HEK293 (cell line): Measurements from ENCODE around the gene LRFN2.

Source experiments
- CTCF ChIP-seq: fragments of 450-650 bp; formaldehyde crosslinking; IDR thresholded peaks from 2 replicates; pipeline ENCODE4 v1.5.1; 2016; ENCODE audit warnings: missing biosample characterization, missing genetic modification characterization
- MYNN ChIP-seq: fragments of 450-650 bp; formaldehyde crosslinking; IDR thresholded peaks from 2 replicates; pipeline ENCODE4 v1.5.1; 2016; ENCODE audit warnings: missing biosample characterization, missing genetic modification characterization, borderline replicate concordance
- MZF1 ChIP-seq: fragments of 450-650 bp; formaldehyde crosslinking; IDR thresholded peaks from 2 replicates; pipeline ENCODE4 v1.5.1; 2017; ENCODE audit warnings: missing biosample characterization, missing genetic modification characterization, borderline replicate concordance
- SETDB1 ChIP-seq: IDR thresholded peaks from one replicate; pipeline ENCODE4 v1.6.1; 2017; ENCODE audit warnings: mild to moderate bottlenecking, low read length, moderate library complexity, mixed read lengths; ENCODE audit not compliant: insufficient read length
- ZBTB7A ChIP-seq: fragments of 450-650 bp; formaldehyde crosslinking; IDR thresholded peaks from 2 replicates; pipeline ENCODE4 v1.5.1; 2016; ENCODE audit warnings: low read depth, missing biosample characterization, missing genetic modification characterization
- ZNF140 ChIP-seq: fragments of 450-650 bp; formaldehyde crosslinking; IDR thresholded peaks from 2 replicates; pipeline ENCODE4 v1.5.1; 2016; ENCODE audit warnings: missing biosample characterization, missing genetic modification characterization
- ZNF529 ChIP-seq: fragments of 450-650 bp; formaldehyde crosslinking; IDR thresholded peaks from 2 replicates; pipeline ENCODE4 v1.5.1; 2017; ENCODE audit warnings: missing genetic modification characterization, missing biosample characterization; ENCODE audit not compliant: insufficient replicate concordance
- ZNF76 ChIP-seq: fragments of 450-650 bp; formaldehyde crosslinking; IDR thresholded peaks from 2 replicates; pipeline ENCODE4; 2016; ENCODE audit warnings: low read depth, missing biosample characterization, missing genetic modification characterization, borderline replicate concordance
- ZNF777 ChIP-seq: fragments of 450-650 bp; formaldehyde crosslinking; IDR thresholded peaks from 2 replicates; pipeline ENCODE4 v1.5.1; 2017; ENCODE audit warnings: missing biosample characterization, missing genetic modification characterization, borderline replicate concordance
- ZSCAN5A ChIP-seq: fragments of 450-650 bp; formaldehyde crosslinking; IDR thresholded peaks from 2 replicates; pipeline ENCODE4 v1.5.1; 2016; ENCODE audit warnings: missing biosample characterization, missing genetic modification characterization
- TF ChIP-seq, protein P1 (sequence below): fragments of 450-650 bp; formaldehyde crosslinking; IDR thresholded peaks from 2 replicates; pipeline ENCODE4 v1.5.1; 2016; ENCODE audit warnings: missing biosample characterization, missing genetic modification characterization, low read depth

DNA sequence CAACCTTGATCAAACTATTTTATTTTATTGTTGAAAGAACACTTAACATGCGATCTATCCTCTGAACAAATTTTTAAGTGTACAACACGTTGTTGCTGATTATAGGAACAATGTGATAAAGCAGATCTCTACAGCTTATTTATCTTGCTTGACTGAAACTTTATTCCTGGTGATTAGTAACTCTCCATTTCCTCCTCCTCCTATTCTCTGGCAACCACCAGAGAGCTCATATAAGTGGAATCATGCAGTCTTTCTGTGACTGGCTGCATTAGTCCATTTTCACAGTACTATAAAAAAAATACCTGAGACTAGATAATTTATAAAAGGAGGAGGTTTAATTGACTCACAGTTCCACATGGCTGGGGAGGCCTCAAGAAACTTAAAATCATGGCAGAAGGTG is 218.1 kb downstream of the LRFN2 start:
- no peak for TF ChIP-seq CTCF (tag by site-specific recombination)
- TF ChIP-seq SETDB1 = no peak
- TF ChIP-seq MZF1 = no peak
- no peak for TF ChIP-seq ZNF777 (tag by site-specific recombination)
- no peak for TF ChIP-seq MYNN
- TF ChIP-seq ZNF140 (tag by site-specific recombination) = no peak
- TF ChIP-seq ZNF529 = no peak
- no peak for TF ChIP-seq ZSCAN5A (tag by site-specific recombination)
- TF ChIP-seq, protein P1, sequence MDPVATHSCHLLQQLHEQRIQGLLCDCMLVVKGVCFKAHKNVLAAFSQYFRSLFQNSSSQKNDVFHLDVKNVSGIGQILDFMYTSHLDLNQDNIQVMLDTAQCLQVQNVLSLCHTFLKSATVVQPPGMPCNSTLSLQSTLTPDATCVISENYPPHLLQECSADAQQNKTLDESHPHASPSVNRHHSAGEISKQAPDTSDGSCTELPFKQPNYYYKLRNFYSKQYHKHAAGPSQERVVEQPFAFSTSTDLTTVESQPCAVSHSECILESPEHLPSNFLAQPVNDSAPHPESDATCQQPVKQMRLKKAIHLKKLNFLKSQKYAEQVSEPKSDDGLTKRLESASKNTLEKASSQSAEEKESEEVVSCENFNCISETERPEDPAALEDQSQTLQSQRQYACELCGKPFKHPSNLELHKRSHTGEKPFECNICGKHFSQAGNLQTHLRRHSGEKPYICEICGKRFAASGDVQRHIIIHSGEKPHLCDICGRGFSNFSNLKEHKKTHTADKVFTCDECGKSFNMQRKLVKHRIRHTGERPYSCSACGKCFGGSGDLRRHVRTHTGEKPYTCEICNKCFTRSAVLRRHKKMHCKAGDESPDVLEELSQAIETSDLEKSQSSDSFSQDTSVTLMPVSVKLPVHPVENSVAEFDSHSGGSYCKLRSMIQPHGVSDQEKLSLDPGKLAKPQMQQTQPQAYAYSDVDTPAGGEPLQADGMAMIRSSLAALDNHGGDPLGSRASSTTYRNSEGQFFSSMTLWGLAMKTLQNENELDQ = no peak
- no peak for TF ChIP-seq ZNF76 (tag by site-specific recombination)
- no peak for TF ChIP-seq ZBTB7A
